ENCODE data around the gene SMYD3.

Gene SMYD3

DNA sequence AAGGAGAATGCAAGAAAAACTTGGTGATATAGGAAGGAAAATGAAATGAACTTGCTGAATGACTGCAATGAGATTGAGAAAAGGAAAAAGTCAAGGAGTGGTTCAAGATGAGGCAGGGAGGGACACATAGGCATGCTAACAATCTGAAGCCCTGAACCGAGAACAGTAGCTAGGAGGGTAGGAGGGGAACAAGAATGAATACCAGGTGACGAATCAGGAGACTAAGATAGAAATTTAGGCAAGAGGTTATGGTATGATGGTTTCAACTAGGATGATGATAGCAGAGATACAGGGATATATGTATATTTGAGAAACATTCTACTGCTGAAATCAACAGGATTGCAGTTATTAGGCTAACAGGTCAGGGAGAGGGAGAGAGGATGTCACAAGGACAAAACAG lies 44.1 kb downstream of the SMYD3 start:
- DNase-seq (ENCODE audit: low spot score), result no peak

DNA sequence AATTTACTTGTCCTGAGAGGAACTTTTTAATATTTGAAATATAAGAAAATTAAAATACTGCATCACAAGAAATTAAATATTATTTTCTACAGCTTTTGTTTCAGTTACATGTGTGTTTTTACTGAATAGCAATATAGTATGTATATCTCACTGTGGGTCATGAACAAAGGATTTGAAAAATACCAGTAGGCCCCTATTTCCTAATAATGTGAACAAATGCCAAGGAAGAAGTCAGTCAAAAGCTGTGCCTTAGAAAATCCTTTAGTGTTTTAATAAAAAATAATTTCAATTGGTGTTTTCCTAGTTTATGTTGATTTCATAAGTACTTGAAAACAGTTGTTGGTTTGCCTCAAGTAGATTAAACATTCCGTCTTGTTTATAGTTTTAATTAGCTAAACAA lies 46.7 kb downstream of the SMYD3 start:
- DNase-seq (ENCODE audit: low spot score), result no peak

DNA sequence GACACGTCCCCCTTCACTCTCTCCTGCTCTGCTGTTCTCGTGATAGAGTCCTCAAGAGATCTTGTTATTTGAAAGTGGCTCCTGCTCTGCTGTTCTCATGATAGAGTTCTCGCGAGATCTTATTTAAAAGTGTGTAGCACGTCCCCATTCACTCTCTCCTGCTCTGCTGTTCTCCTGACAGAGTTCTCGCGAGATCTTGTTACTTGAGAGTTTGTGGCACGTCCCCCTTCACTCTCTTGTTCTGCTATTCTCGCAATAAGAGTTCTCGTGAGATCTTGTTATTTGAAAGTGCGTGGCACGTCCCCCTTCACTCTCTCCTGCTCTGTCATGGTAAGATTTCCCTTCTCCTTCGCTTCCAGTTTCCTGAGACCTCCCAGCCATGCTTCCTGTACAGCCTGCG lies 47.9 kb downstream of the SMYD3 start:
- no peak for DNase-seq (ENCODE audit: low spot score)

DNA sequence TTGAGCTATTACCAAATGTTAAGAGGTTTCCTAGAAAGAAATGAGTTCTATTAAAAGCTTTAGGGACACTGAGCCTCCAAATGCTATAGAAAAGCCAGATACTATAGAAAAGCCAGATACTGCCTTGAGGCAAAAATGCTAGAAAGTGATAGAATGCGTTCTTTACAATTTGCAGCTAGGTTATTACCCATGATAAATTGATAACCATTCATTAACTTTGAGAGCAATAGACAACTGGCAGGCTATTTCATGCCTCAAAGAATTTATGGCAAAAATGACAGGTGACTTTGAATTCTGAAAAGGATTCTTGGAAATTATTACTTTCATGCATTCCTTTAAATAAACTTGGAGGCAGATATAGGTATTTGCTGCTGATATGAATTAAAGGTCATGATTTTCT lies 51.6 kb downstream of the SMYD3 start:
- DNase-seq (ENCODE audit: low spot score), result no peak

DNA sequence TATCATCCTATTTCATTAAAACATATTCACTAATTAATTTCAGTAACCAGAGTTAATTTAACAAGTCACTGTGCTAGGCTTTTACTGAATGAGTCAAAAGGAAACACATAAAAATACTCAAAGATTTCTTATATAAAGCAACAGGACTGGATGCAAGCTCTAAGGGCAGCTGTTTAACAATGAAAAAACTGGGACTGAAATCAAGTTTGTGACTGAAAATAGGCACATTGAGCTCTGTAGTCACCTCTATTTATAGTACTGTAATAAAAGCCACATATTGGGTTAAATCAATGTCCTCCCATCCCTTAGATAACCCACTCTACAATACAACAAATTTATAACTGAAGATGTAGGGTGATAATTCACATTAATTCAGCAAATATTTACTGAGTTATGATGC lies 52.4 kb downstream of the SMYD3 start:
- DNase-seq (ENCODE audit: low spot score), result no peak

DNA sequence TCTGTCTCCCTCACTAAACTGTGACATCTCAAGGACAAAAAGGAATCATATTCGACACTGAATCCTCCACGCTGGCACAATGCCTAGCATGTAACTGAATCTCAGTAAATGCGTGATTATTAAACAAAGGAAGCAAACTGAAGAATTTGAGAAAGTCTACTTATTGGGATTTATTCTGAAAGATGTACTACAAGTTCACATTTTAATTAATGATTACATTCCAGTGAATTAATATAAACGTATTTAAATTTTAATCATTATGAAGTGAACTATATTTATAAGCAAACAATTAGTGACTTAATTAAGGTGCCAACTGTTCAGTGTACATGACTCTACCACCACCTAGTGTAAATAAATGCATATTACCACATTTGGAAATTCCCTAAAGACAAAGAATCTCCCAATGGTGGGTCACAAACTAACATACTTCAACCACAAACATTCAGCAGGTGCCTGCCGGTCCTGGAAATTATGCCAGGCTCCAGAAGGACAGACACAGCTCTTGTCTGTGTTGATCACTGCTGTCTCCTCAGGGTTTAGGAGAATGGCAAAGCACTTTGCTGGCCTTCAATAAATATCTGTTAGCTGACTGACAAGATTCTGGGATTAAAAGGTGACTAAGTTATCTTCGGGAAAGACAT lies 56.3 kb downstream of the SMYD3 start:
- DNase-seq (ENCODE audit: low spot score), result peak; percentile 42

DNA sequence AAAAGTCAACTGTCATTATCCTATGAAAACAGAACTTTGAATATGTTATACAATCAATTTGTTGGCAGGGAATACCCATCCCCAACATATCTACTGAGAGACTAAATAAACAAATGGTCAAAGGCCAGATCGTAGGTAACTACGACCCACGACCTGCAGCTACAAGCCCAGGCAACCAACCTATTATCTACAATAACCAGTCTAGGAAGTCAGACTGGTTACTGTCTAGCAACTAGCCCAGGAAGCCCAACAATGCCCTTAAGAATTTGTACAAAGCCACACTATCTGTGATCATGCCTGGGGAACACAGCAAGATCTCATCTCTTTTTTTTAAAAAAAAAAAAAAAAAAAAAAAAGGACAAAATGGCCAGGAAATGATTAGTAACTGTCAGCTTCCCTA lies 58.7 kb downstream of the SMYD3 start:
- DNase-seq (ENCODE audit: low spot score), result no peak

DNA sequence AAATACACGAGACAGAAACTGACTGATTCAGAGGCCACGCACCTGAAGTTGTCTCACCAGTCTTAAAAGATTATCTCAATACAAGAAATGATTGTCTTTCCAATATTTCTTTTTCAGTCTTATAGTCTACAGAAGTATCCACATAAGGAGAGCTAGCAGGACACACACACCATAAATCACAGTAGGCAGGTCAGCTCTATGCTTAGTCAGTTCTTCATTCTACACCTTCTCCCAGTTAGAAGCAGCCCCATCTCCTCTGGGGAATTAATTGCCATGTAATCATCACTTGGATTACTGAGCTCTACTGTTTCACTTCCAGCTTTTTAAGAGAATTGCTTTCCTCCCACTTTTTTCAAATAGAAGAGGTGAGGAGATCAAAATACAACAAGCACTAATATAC lies 59.6 kb downstream of the SMYD3 start:
- no peak for DNase-seq (ENCODE audit: low spot score)

DNA sequence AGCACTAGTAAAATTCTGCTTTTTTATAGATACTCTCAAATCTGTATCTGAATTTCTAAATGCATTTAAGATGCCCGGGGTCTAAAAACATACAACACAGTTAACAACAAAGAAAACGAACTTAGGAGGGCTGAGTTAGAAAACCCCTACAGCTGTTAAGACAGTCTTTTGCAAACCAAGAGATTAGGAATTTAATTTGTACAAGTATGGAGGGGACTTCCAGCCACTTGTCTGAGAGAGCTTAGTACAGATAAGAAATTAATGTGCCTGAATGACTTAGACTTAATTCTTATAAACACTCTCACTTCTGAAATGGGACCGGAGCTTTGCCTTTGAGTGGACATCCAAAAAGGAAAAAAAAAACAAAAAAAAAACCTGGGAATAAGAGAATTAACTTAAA lies 61.6 kb downstream of the SMYD3 start:
- DNase-seq (ENCODE audit: low spot score), result no peak

DNA sequence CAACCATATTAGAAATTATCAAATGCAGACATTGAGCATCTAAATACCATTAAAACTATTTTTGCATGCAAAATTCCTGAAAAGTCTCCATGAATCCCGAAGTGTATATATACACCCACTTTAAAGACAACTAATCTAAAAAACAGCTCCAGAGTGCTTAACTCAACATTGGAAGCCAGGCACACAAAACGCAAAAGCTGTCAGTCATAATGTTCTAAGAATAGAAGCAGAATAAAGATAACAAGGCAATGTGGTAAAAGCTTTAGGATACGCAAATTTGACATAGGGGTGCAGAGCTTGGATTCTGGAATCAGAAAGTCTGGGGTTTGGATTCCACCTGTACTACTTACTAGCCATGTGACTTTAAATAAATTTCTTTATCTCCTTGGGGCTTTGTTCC lies 62.5 kb downstream of the SMYD3 start:
- DNase-seq (ENCODE audit: low spot score), result no peak

DNA sequence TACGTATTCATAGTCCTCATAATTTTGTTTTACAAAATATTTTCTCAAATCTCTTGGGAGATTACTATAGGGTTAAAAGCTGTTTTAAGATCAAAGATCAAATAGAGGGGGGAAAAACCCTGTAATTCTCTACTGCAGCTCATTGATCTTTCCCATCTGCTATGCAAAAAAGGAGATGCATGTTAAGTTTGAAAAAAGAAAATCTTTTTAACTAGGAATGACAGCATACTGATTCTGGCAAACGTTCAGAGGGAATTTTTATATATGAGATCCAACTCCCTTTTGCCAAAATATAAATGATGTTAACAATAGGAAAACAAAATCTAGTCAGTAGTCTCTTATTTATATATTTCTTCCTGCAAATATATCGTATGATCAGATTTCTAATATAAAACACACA lies 69.1 kb downstream of the SMYD3 start:
- DNase-seq (ENCODE audit: low spot score), result no peak

DNA sequence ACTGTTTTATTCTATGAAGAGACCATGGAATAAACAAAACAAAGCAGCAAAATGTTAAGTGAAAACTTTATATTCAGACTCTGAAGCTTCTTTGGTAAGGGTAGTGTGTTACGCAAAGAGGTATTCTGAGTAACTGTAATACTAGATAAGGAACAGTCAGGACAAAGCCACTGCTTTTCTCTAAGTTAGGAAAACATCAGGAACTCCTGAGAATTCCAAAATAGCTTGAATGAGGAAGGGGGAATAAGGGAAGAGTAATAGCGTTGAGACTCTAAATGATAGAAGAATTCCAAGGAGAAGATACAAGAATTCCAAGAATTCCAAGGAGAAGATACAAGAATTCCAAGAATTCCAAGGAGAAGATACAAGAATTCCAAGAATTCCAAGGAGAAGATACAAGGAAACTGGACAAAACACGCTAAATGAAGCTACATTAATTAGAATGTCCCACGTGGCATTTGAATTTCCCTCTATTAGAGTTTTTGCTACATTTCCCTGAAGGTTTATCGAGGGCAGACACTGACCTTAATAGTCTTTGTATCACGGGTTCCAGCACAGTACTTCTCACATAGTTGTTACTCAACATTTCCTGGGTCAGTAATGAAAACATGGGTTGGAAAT lies 71.5 kb downstream of the SMYD3 start:
- DNase-seq (ENCODE audit: low spot score), result no peak

DNA sequence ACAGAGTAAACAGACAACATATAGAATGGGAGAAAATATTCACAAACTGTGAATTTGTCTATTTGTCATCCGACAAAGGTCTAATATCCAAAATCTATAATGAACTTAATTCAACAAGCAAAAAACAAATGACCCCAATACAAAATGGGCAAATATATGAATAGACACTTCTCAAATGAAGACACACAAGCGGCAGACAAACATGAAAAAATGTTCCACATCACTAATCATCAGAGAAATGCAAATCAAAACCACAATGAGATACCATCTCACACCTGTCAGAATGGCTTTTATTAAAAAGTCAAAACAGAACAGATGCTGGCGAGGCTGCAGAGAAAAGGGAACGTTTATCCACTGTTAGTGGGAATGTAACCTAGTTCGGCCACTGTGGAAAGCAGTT lies 72.7 kb downstream of the SMYD3 start:
- DNase-seq (ENCODE audit: low spot score), result no peak

DNA sequence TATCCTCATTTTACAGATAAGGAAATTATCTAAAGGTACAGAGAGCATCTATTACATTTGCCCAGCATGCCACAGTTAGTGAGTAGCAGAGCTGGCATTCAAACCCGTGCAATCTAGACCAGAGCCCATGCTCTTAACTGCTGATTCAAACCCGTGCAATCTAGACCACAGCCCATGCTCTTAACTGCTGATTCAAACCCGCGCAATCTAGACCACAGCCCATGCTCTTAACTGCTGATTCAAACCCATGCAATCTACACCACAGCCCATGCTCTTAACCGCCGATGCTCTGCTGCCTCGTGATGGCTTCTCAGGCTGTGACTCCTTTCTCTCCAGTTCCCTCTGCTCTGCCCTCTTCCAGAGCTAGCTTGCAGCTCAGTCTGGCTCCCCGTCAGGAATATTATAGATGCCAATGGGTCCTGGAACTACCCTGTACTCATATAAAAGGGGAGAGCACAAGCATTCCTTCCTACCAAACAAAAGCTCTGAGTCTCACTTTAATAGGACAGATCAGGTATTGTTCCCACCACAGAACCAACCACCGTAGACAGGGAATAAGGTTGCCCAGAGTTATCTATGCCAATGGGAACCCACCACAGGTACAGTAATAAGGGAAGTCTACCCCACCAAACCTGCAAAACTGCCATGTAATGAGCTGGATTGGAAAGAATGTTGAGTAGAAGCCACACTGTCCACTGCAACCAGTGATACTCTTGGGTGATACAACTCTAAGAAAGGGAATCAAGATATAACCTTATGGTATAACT lies 78.4 kb downstream of the SMYD3 start:
- DNase-seq (ENCODE audit: low spot score), result peak; percentile 73

DNA sequence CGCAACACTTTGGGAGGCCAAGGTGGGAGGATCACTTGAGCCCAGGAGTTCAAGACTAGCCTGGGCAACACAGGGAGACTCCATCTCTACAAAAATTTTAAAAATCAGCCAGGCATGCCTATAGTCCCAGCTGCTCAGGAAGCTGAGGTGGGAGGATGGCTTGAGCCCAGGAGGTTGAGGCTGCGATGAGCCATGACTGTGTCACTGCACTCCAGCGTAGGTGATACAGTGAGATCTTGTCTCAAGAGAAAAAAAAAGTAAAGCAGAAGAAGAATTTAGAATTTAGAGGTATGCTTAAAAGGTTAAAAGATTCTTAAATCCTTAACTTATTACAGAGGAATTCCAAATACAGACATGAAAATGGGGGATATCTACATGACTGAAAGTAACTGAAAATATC lies 79.5 kb downstream of the SMYD3 start:
- no peak for DNase-seq (ENCODE audit: low spot score)

DNA sequence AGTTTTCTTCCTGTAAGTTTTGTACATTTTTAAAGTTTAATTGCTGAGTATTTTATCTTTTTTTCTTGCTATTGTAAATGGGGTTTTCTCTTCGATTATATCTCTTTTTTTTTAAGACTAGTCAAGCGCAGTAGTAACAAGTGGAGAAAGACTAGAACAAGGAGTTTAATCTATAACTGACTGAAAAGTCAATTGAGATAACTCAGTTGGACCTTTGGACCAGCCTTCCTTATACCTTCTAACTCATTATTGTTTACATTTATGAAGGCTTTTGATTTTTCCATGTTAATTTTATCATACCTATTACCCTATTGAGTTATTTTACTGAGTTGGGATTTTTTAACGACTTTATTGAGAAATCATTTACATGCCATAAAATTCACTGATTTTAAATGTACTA lies 81.2 kb downstream of the SMYD3 start:
- no peak for DNase-seq (ENCODE audit: low spot score)

DNA sequence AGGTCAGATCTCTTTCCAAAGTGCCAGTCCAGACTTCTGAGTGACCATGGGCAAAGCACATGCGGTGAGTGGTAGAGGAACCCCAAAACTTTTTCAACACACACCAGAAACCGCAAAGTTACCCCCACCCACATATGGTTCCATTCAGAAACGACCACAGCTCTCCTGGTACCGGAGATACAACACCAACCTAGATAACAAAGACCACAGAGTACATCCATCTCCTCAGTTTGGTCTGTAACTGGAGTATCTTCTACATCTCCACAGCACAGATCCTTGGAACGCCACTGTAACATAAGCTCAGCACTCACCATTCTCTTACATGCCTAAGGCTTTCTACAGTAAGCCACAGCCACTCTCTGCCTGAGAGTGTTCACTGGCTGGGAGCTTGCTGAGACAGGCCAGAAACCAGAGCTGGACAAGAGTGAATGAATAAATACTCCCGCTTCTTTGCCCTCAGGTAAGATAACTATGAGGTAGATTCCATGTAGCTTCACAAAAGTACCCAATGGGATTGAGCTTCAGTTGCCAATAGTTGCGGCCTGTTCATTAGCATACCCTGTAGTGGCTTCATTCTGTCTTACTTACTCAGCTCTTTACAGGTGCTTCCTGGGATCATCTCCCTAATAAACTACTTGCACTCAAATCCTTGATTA lies 81.8 kb downstream of the SMYD3 start:
- no peak for DNase-seq (ENCODE audit: low spot score)

DNA sequence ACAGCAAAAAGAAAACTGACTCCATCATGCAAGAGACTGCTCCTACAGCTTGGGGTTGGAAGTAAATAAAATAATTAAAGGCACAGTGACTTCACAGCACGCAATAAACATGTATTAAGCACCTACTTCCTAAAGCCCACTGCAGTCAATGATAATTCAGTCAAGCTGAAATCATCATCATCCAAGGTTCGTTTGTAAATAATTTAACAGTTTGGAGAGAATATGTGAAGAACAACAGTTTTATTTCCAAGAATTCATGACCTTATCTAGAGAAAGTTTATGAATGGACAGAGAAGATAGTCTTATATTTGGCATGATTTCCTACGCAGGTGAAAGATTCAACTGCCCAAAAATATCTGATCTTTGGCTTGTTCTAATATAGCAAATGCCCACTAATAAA lies 86.8 kb downstream of the SMYD3 start:
- no peak for DNase-seq (ENCODE audit: low spot score)

DNA sequence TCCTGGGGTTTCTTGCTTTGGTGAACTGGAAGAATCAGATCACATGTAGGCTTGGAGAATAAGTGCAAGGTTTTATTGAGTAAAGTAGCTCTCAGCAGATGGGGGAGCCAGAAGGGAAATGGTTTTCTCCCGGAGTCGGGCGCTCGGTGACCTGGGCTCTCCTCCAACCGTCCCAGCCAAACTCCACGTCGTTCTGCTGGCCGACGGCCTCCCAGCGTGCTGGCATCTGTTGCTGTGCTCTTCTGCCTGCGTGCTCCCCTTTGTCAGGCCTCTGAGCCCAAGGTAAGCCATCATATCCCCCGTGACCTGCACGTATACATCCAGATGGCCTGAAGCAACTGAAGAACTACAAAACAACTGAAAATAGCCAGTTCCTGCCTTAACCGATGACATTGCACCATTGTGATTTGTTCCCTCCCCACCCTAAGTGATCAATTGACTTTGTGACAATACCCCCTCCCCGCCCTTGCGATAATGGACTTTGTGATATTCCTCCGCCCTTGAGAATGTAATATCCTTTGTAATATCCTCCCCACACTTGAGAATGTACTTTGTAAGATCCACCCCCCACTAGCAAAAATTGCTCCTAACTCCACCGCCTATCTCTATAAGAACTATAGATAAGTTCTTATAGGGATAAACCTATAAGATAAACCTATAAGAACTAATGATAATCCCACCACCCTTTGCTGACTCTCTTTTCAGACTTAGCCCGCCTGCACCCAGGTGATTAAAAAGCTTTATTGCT lies 88.3 kb downstream of the SMYD3 start:
- DNase-seq (ENCODE audit: low spot score), result no peak

DNA sequence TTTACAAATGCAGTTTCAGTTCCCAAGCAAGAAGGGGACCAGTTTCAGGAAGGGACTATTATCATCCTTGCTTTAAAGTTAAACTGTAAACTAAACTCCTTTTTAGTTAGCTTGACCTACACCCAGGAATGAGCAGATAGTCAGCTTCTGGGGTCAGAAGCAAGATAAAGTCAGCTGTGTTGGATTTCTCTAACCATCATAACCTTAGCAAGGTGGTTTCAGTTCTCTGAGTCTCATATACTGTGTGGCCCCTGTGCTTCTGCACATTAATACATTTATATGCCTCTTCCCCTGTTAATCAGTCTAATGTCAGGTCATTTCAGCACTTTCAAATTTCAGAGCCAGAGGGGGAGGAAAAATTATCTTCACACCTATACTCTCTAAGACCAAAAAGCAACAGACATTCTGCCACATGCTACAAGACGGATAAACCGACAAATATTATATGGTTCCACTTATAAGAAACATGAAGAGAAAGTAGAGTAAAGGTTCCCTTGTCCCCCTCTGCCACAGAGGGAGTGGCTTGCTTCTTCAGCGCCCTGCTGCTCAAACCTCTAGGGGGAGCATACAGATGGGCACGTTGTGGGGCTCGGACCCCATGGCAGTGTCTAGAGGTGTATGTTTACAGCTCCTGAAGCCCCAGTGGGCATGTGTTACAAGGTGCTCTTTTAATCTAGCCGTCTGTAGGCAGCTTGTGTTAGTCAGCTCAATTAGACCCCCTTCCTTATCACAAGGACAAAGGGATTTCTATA lies 89.1 kb downstream of the SMYD3 start:
- no peak for DNase-seq (ENCODE audit: low spot score)

DNA sequence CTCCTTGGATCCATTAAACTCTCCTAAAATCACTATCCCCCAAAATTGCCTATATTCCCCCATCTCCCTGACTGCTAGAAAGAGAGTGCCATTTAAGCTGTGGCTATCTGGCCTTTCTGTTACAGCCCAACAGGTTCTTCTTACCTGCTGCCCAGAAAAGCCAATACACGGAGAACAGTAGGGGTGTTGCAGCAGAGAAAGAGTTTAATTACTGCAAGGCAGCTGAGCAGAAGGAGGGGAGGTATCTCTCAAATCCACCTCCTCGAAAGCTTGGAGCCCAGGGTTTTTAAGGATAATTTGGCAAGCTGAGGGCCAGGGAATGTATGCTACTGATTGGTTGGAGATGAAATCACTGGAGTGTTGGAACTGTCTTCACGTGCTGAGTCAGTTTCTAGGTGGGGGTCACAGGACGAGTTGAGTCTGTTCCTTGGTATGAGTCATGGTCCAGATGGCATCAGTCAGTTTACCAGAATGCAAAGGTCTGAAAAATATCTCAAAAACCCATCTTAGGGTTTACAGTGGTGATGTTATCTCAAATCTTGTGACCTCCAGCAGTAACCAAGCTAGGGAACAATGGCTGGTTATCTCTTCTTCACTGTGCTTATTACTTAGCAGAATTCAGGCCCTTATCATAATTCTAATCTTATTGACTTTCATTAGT lies 89.8 kb downstream of the SMYD3 start:
- DNase-seq (ENCODE audit: low spot score), result peak; percentile 33

Data from AG20443 (cell line).